GM12878 (cell line): Measurements from ENCODE around the gene SMAD5. TPM values are rescaled to one million over a fixed set of nuclear protein-coding genes. Genes with fewer than 3 reads are reported as not detected.

Experiments
- ATAC-seq: fragments of 200-7000 bp; cut with Tn5 transposase; 3 replicates; pipeline ENCODE4 v1.9.1; 2020; ENCODE audit warnings: mild to moderate bottlenecking, moderate library complexity
- BruUV-seq: library from RNA; stranded (reverse); fragments of 400-500 nt; replicated peaks from 2 replicates; lab custom pipeline; 2021; lab: Mats Ljungman, UMichigan
- CTCF ChIA-PET: fragments of 300-600 bp; sonication (Branson Sonifier 250); formaldehyde crosslinking; extraction: SDS; loops from one replicate; lab custom pipeline; 2021; ENCODE audit warnings: inconsistent platforms; lab: Yijun Ruan, JAX
- POLR2A ChIA-PET: fragments of 350-600 bp; formaldehyde crosslinking; extraction: SDS; loops from one replicate; lab custom pipeline; 2021; ENCODE audit warnings: inconsistent platforms; lab: Charles Lee
- RAD21 ChIA-PET: fragments of 300-600 bp; sonication (Branson Sonifier 250); formaldehyde crosslinking; loops from one replicate; lab custom pipeline; 2023; ENCODE audit warnings: antibody characterized with exemption; ENCODE audit not compliant: unreplicated experiment; lab: Charles Lee
- SMC1A ChIA-PET: fragments of 300-600 bp; sonication (Branson Sonifier 250); formaldehyde crosslinking; loops from one replicate; lab custom pipeline; 2023; ENCODE audit not compliant: unreplicated experiment, uncharacterized antibody; lab: Charles Lee
- DNase-seq: peaks from one replicate; pipeline ENCODE4 v3.0.0-alpha.2; 2011; ENCODE audit warnings: low read depth, low spot score
- FAIRE-seq: peaks from 3 replicates; lab custom pipeline; 2011; peaks lifted over from hg19 to GRCh38; lab: Jason Lieb, UNC
- H2AFZ ChIP-seq: 2 replicates; pipeline ENCODE4 v1.6.0; 2011; ENCODE audit warnings: low read depth, low read length, control low read depth; ENCODE audit not compliant: control insufficient read depth
- H3K27ac ChIP-seq: 2 replicates; pipeline ENCODE4 v1.5.1; 2011; ENCODE audit warnings: control low read depth; ENCODE audit not compliant: control insufficient read depth, insufficient read depth
- H3K27me3 ChIP-seq, 2 experiments: replicated peaks in 1 of 2; 2 replicates each; pipeline versions ENCODE4 v1.6.0 to v1.6.1; 2011; ENCODE audit warnings: low read length in 1 of 2; ENCODE audit not compliant: control insufficient read depth in 2 of 2, insufficient read depth in 2 of 2
- H3K36me3 ChIP-seq, 2 experiments: 2 replicates each; pipeline ENCODE4 v1.5.1; 2011; ENCODE audit warnings: low read length in 1 of 2; ENCODE audit not compliant: control insufficient read depth in 2 of 2, insufficient read depth in 2 of 2
- H3K4me1 ChIP-seq: 2 replicates; pipeline ENCODE4 v1.6.1; 2011; ENCODE audit warnings: mild to moderate bottlenecking, low read length, moderate library complexity, mixed read lengths; ENCODE audit not compliant: control insufficient read depth, insufficient read depth
- H3K4me2 ChIP-seq: 2 replicates; pipeline ENCODE4 v1.6.0; 2011; ENCODE audit warnings: control low read depth; ENCODE audit not compliant: control insufficient read depth, insufficient read depth
- H3K4me3 ChIP-seq: fragments of 200-600 bp; sonication (generic); 2 replicates; pipeline ENCODE4 v1.5.1; 2016
- H3K79me2 ChIP-seq: 2 replicates; pipeline ENCODE4 v1.6.0; 2011; ENCODE audit warnings: low read length; ENCODE audit not compliant: control insufficient read depth, insufficient read depth
- H3K9ac ChIP-seq: 2 replicates; pipeline ENCODE4 v1.8.0; 2011; ENCODE audit warnings: low read length, control low read depth, mixed read lengths; ENCODE audit not compliant: control insufficient read depth, insufficient read depth
- H3K9me3 ChIP-seq: replicated peaks from 3 replicates; pipeline ENCODE4 v1.5.1; 2011; ENCODE audit warnings: mild to moderate bottlenecking, low read length; ENCODE audit not compliant: control insufficient read depth, insufficient read depth
- H4K20me1 ChIP-seq: 2 replicates; pipeline ENCODE4 v1.6.0; 2011; ENCODE audit not compliant: control insufficient read depth, insufficient read depth
- ATF2 ChIP-seq: IDR thresholded peaks from 2 replicates; pipeline ENCODE4 v1.6.1; 2012; ENCODE audit warnings: low read length, inconsistent platforms
- BCL3 ChIP-seq: IDR thresholded peaks from 2 replicates; pipeline ENCODE4 v1.6.1; 2011; ENCODE audit warnings: borderline replicate concordance, low read depth, mild to moderate bottlenecking, moderate library complexity, low read length; ENCODE audit not compliant: insufficient read depth, poor library complexity, severe bottlenecking
- ETV6 ChIP-seq, 2 experiments: fragments of 450-650 bp in 1 of 2; IDR thresholded peaks in 1 of 2; conservative IDR thresholded peaks in 1 of 2; 2 replicates each; pipeline ENCODE4 v1.6.1; 2014; ENCODE audit warnings: antibody characterized with exemption in 1 of 2, borderline replicate concordance in 1 of 2, low read depth in 1 of 2, mild to moderate bottlenecking in 1 of 2, moderate library complexity in 1 of 2
- HCFC1 ChIP-seq: fragments of 150-350 bp; IDR thresholded peaks from 2 replicates; pipeline ENCODE4 v1.6.1; 2014; ENCODE audit warnings: low read length
- NBN ChIP-seq: fragments of 450-650 bp; IDR thresholded peaks from 2 replicates; pipeline ENCODE4 v1.6.1; 2016
- SP1 ChIP-seq: IDR thresholded peaks from one replicate; pipeline ENCODE4 v1.6.1; 2011; ENCODE audit warnings: low read depth, low read length
- TARDBP ChIP-seq: IDR thresholded peaks from 2 replicates; pipeline ENCODE4 v1.6.1; 2016; ENCODE audit warnings: borderline replicate concordance
- WGBS: methylation state at CpG from one replicate; pipeline ENCODE4 v1.1.6; 2016; ENCODE audit warnings: low lambda C conversion rate; ENCODE audit not compliant: insufficient replicate concordance, insufficient coverage; ENCODE audit errors: missing lambda C conversion rate; 5-methylcytosine and 5-hydroxymethylcytosine counted together
- in situ Hi-C: fragments of 300-500 bp; cut with MboI; formaldehyde crosslinking; loops from 9 replicates; pipeline ENCODE4 v1.14.3; 2018; ENCODE audit warnings: mixed read lengths
- intact Hi-C: fragments of 100-400 bp; cut with micrococcal nuclease; formaldehyde crosslinking; loops from one replicate; pipeline ENCODE4 v1.14.2; 2022; ENCODE audit not compliant: unreplicated experiment
- polyA plus RNA-seq, 11 experiments: library from polyadenylated mRNA; depleted of rRNA in 4 of 11; unstranded in 6 of 11; stranded (reverse) in 5 of 11; fragments of >200 nt; fragmentation: Nextera tagmentation in 4 of 11; fragmentation: Illumina TruSeq in 1 of 11; extraction: Ambion mirVana in 4 of 11; extraction: Trizol in 1 of 11; gene quantifications; 1 replicate in 1 of 11; 2 replicates in 10 of 11; pipeline versions ENCODE4 v1.2.1 to v1.2.3, GENCODE V29; 2011 to 2016; ENCODE audit warnings: inconsistent platforms in 2 of 11, missing spikeins in 2 of 11, low read depth in 1 of 11
- total RNA-seq, 4 experiments: library from RNA; depleted of rRNA in 3 of 4; stranded (reverse); fragments of >200 nt in 3 of 4; fragmentation: Illumina TruSeq in 1 of 4; extraction: Trizol in 1 of 4; gene quantifications; 2 replicates each; pipeline versions ENCODE4 v1.2.1 to v1.2.3, GENCODE V29; 2013 to 2021

The SMAD5 gene
- total and polyA plus RNA-seq, 10 of the 15 experiments (the other 5 are each of a cell fraction or from before 2014, with no cell fraction given) = 3.6 to 40.6 (median 11.7) TPM

- Histone ChIP-seq H3K27me3 (peaks cover 0 to 3% of the 10 kb centered on the region in 2 experiments; a peak in 1 of 4 replicates), H3K9me3 (no peaks in the 10 kb centered on the region; the same call in 2 of the 3 replicates), H3K9ac (no peak overlapping the region), H4K20me1 (no peaks in the 10 kb centered on the region), H3K79me2 (no peaks in the 10 kb centered on the region), H3K27ac (no peak overlapping the region), H3K4me2 (no peak overlapping the region), H3K4me1 (no peaks in the 10 kb centered on the region), H3K4me3 (no peak overlapping the region), H3K36me3 (no peaks in the 10 kb centered on the region), H2AFZ (no peak overlapping the region)
- no peak for ATAC-seq
- CTCF ChIA-PET = interaction anchor here (0.9 to 2.3 kb wide), 4 partner anchors 12 to 553 kb away, joined by 3 to 6 read pairs (median 3); no protein-coding TSS in a partner anchor
- BruUV-seq = no TSS peak
- no peak for DNase-seq
- RAD21 ChIA-PET = no interaction called here
- no peak for FAIRE-seq
- POLR2A ChIA-PET = no interaction called here
- SMC1A ChIA-PET = no interaction called here
- intact Hi-C loops (no loop called here), in situ Hi-C loops (no loop called here)
- WGBS = 69% methylated on average over 6 of the region's 8 CpGs
- TF ChIP-seq NBN = no peak
- TF ChIP-seq ETV6 (conservative IDR thresholded peaks at IDR 0.05 in 1 of 2, IDR thresholded peaks at IDR 0.05 in 1 of 2; ENCODE audit: borderline replicate concordance in 1 of 2, low read depth in 1 of 2) = no peak
- TF ChIP-seq BCL3 = no peak
- TF ChIP-seq HCFC1 = no peak
- no peak for TF ChIP-seq TARDBP
- no peak for TF ChIP-seq SP1
- TF ChIP-seq ATF2 = no peak
Measured at GRCh38 chr5:136216230-136216629, 83.6 kb downstream of the SMAD5 start.
